Testis (tissue), 5 donors: ENCODE measurements around the gene ANKS4B. TPM values are rescaled to one million over a fixed set of nuclear protein-coding genes. Genes with fewer than 3 reads are reported as not detected.

ENCODE experiments used
- DNase-seq: peaks from one replicate; pipeline ENCODE4 v3.0.0-alpha.2; 2019
- H3K27ac ChIP-seq, 2 donors: fragments of 200-600 bp; sonication (generic); one replicate each; pipeline ENCODE4 v1.5.1; 2019
- H3K27me3 ChIP-seq: fragments of 200-600 bp; sonication (generic); one replicate; pipeline ENCODE4 v1.5.1; 2019
- H3K36me3 ChIP-seq: fragments of 200-600 bp; sonication (generic); one replicate; pipeline ENCODE4 v1.5.1; 2017; ENCODE audit warnings: low read depth; ENCODE audit errors: missing control alignments
- H3K4me1 ChIP-seq: fragments of 200-600 bp; sonication (generic); one replicate; pipeline ENCODE4 v1.5.1; 2019
- H3K4me3 ChIP-seq, 2 donors: fragments of 200-600 bp; sonication (generic); one replicate each; pipeline ENCODE4 v1.5.1; 2017 to 2019
- H3K9me3 ChIP-seq: fragments of 200-600 bp; sonication (generic); one replicate; pipeline ENCODE4 v1.5.1; 2017
- CTCF ChIP-seq, 3 experiments: fragments of 450-650 bp in 2 of 3; fragments of 200-600 bp in 1 of 3; sonication (generic) in 1 of 3; IDR thresholded peaks; one replicate each; pipeline ENCODE4 v1.5.1; 2016 to 2019; ENCODE audit warnings: antibody characterized with exemption in 3 of 3, mild to moderate bottlenecking in 2 of 3, moderate library complexity in 1 of 3
- POLR2A ChIP-seq: fragments of 450-650 bp; IDR thresholded peaks from one replicate; pipeline ENCODE4 v1.6.1; 2017; ENCODE audit warnings: antibody characterized with exemption, mild to moderate bottlenecking, moderate library complexity
- WGBS, 2 donors: methylation state at CpG; one replicate each; pipeline ENCODE4 v1.1.5; 2018; 5-methylcytosine and 5-hydroxymethylcytosine counted together
- intact Hi-C: fragments of 100-400 bp; cut with DNase I; formaldehyde crosslinking; loops from one replicate; pipeline ENCODE4 v1.15.1; 2023; ENCODE audit warnings: low total_unique reads
- long read RNA-seq, 2 donors: transcript quantifications; one replicate each; lab custom pipeline, GENCODE V29; 2026
- polyA plus RNA-seq: library from polyadenylated mRNA; stranded (reverse); fragments of 350-450 nt; fragmentation: Illumina TruSeq; extraction: RNeasy Lipid Tissue Mini Kit (QIAGEN cat#74804); gene quantifications from one replicate; pipeline ENCODE4 v1.2.3, GENCODE V29; 2014; ENCODE audit warnings: low read depth, low replicate concordance; ENCODE audit not compliant: insufficient read depth
- total RNA-seq, 2 donors: library from RNA; depleted of rRNA; stranded (reverse); fragments of >200 nt; gene quantifications; one replicate each; pipeline ENCODE4 v1.2.3, GENCODE V29; 2016

The ANKS4B gene
- total RNA-seq (under 1 TPM; 0.12 to 0.24 TPM), polyA plus RNA-seq (0.40 TPM)
- long read RNA-seq, donor 1 = 0 reads
- long read RNA-seq, donor 2 = 0 reads

- TF ChIP-seq POLR2A (no peak), CTCF (IDR thresholded peaks at IDR 0.05) (no peak)
- 76 to 81% methylated on average over 11 of the region's 11 CpGs for WGBS, 2 donors
- Histone ChIP-seq H3K36me3 (no peaks in the 10 kb centered on the region), H3K9me3 (no peaks in the 10 kb centered on the region), H3K4me3 (no peak within 1 kb of the TSS), H3K27ac (no peak within 1 kb of the TSS), H3K27me3 (no peaks in the 10 kb centered on the region), H3K4me1 (no peaks in the 10 kb centered on the region)
- intact Hi-C loops = no loop called here
- no peak for DNase-seq
These were observed at the start of gene ANKS4B for GRCh38 chr16:21233521-21234150. TSS of gene ANKS4B (plus strand) at chr16:21233699. CDS start at chr16:21233738, 39 bp downstream.

- DNase-seq = no peak
- WGBS, 2 donors = 74 to 76% methylated on average over 3 of the region's 3 CpGs
- H3K27ac ChIP-seq = no peak overlapping the region
- H3K4me1 ChIP-seq = peaks cover 20% of the 10 kb centered on the region
- no peaks in the 10 kb centered on the region for H3K9me3 ChIP-seq
- no peaks in the 10 kb centered on the region for H3K27me3 ChIP-seq
- intact Hi-C loops = no loop called here
- no peak for TF ChIP-seq CTCF (IDR thresholded peaks at IDR 0.05)
- no peak for TF ChIP-seq POLR2A
- no peak overlapping the region for H3K4me3 ChIP-seq
- H3K36me3 ChIP-seq = no peaks in the 10 kb centered on the region
These were observed 49.5 kb upstream of the ANKS4B start for GRCh38 chr16:21183995-21184394.

GRCh38 chr16:21184834-21185233 is 48.7 kb upstream of the ANKS4B start:
- H3K4me3 ChIP-seq = no peak overlapping the region
- 86 to 89% methylated on average over 3 of the region's 3 CpGs for WGBS, 2 donors
- H3K4me1 ChIP-seq = peaks cover 12% of the 10 kb centered on the region
- no peaks in the 10 kb centered on the region for H3K9me3 ChIP-seq
- H3K27me3 ChIP-seq = no peaks in the 10 kb centered on the region
- no peak for TF ChIP-seq CTCF (IDR thresholded peaks at IDR 0.05)
- no peak for TF ChIP-seq POLR2A
- intact Hi-C loops = no loop called here
- no peak overlapping the region for H3K27ac ChIP-seq
- no peaks in the 10 kb centered on the region for H3K36me3 ChIP-seq
- no peak for DNase-seq

DNA sequence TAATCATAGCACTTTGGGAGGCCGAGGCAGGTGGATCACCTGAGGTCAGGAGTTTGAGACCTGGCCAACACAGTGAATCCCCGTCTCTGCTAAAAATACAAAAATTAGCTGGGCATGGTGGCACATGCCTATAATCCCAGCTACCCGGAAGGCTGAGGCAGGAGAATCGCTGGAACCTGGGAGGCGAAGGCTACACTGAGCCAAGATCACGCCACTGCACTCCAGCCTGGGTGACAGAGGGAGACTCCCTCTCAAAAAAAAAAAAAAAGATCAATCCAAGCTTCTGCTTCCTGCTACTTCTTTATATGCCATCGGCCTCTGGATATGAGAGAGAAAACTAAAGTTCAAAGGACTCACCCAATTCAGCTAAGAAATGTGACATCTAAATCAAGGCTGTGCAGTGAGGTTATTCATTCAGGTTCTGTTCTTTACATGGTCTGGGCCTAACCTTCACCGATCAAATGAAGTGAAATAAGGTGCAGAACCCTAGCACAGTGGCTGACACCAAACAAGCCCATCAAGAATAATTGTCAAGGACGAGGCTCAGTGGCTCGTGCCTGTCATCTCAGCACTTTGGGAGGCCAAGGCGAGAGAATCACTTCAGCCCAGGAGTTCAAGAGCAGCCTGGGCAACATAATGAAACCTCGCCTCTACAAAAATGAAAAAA is 47.7 kb upstream of the ANKS4B start:
- Histone ChIP-seq H3K4me1 (peaks cover 5% of the 10 kb centered on the region), H3K4me3 (no peak overlapping the region), H3K9me3 (no peaks in the 10 kb centered on the region), H3K27ac (no peak overlapping the region), H3K36me3 (no peaks in the 10 kb centered on the region), H3K27me3 (no peaks in the 10 kb centered on the region)
- intact Hi-C loops = no loop called here
- no peak for TF ChIP-seq POLR2A
- no peak for TF ChIP-seq CTCF (IDR thresholded peaks at IDR 0.05)
- WGBS, 2 donors = 90 to 94% methylated on average over 12 of the region's 12 CpGs
- DNase-seq = no peak
